Lower leg skin (tissue), 4 donors: Measurements from ENCODE around the gene MACROD1. TPM values are rescaled to one million over a fixed set of nuclear protein-coding genes. Genes with fewer than 3 reads are reported as not detected.

ENCODE experiments used
- DNase-seq, 2 donors: peaks; one replicate each; pipeline ENCODE4 v3.0.0-alpha.2; 2019; ENCODE audit warnings: low spot score in 2 of 2
- H3K4me3 ChIP-seq: fragments of 200-600 bp; sonication (generic); 2 replicates; pipeline ENCODE4 v1.5.1; 2017; ENCODE audit warnings: mild to moderate bottlenecking, low read depth; ENCODE audit not compliant: poor library complexity, severe bottlenecking
- POLR2A ChIP-seq, 2 donors: fragments of 450-650 bp; IDR thresholded peaks; one replicate each; pipeline ENCODE4 v1.6.1; 2016 to 2017; ENCODE audit warnings: antibody characterized with exemption in 2 of 2, mild to moderate bottlenecking in 1 of 2, moderate library complexity in 1 of 2
- WGBS, 2 donors: methylation state at CpG; one replicate each; pipeline ENCODE4 v1.1.5; 2018; 5-methylcytosine and 5-hydroxymethylcytosine counted together
- intact Hi-C: fragments of 100-400 bp; cut with DNase I; formaldehyde crosslinking; loops from one replicate; pipeline ENCODE4 v1.15.0; 2023; ENCODE audit warnings: low total_unique reads
- total RNA-seq, 4 donors: library from RNA; depleted of rRNA; stranded (reverse); fragments of >200 nt; gene quantifications; one replicate each; pipeline ENCODE4 v1.1.0, GENCODE V29; 2016
- TF ChIP-seq, protein P1 (sequence below), 3 donors: fragments of 450-650 bp; IDR thresholded peaks; one replicate each; pipeline ENCODE4 v1.5.1; 2016; ENCODE audit warnings: antibody characterized with exemption in 3 of 3, mild to moderate bottlenecking in 3 of 3, moderate library complexity in 2 of 3

Gene MACROD1
- total RNA-seq, 4 donors from 2014 or later, result 44.8 to 74.8 (median 55.6) TPM

DNA sequence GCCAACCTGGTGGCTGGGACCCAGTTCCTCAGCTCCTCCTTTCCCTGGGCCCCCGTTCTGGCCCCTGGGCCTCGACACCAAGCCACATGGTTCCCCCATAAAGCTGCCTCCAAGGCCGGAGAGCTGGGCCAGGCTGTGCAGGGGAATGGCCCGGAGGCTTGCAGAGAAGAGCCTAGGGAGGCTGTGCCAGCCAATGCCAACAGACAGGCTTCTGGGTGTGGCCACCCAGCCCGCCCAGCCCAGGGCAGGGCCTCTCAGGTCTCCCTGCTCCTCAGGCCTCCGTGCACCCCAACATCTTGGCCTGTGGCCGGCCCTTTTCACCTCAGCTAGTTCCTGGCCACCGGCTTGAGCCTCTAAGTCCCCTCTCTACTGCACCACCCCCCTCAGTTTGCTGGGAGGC is 147.6 kb downstream of the MACROD1 start:
- intact Hi-C loops, result no loop called here
- 59 to 68% methylated on average over 4 to 8 of the region's 8 CpGs for WGBS, 2 donors
- no peak for TF ChIP-seq POLR2A (IDR thresholded peaks at IDR 0.05)
- TF ChIP-seq, protein P1, sequence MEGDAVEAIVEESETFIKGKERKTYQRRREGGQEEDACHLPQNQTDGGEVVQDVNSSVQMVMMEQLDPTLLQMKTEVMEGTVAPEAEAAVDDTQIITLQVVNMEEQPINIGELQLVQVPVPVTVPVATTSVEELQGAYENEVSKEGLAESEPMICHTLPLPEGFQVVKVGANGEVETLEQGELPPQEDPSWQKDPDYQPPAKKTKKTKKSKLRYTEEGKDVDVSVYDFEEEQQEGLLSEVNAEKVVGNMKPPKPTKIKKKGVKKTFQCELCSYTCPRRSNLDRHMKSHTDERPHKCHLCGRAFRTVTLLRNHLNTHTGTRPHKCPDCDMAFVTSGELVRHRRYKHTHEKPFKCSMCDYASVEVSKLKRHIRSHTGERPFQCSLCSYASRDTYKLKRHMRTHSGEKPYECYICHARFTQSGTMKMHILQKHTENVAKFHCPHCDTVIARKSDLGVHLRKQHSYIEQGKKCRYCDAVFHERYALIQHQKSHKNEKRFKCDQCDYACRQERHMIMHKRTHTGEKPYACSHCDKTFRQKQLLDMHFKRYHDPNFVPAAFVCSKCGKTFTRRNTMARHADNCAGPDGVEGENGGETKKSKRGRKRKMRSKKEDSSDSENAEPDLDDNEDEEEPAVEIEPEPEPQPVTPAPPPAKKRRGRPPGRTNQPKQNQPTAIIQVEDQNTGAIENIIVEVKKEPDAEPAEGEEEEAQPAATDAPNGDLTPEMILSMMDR (IDR thresholded peaks at IDR 0.05), result no peak

DNA sequence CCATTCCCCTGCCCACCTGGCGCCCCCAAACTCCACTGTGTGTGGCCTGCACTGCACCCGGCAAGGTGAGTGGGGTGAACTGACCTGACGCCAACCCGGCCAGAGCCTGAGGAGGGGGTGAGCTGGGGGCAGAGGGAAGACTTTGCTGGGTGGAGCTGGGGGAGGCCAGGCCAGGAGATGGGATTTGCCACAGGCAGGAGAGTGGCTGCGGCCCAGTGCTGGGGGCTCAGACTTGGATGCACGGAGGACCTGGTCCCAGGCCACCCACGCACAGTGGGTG is 148.0 kb downstream of the MACROD1 start:
- TF ChIP-seq POLR2A (IDR thresholded peaks at IDR 0.05), result no peak
- TF ChIP-seq, protein P1 (IDR thresholded peaks at IDR 0.05), result no peak
- WGBS, 2 donors, result 71 to 86% methylated on average over 5 to 7 of the region's 7 CpGs
- DNase-seq, result no peak
- intact Hi-C loops, result no loop called here
- no peak overlapping the region for H3K4me3 ChIP-seq

More for the DNA sequence above, 147.6 kb downstream of the MACROD1 start:
- no peak for DNase-seq
- H3K4me3 ChIP-seq, result no peak overlapping the region

- no peak for DNase-seq
- intact Hi-C loops, result no loop called here
- TF ChIP-seq POLR2A (IDR thresholded peaks at IDR 0.05), result no peak
- TF ChIP-seq, protein P1 (IDR thresholded peaks at IDR 0.05), result no peak
- 81 to 89% methylated on average over 30 to 32 of the region's 35 CpGs for WGBS, 2 donors
- no peak overlapping the region for H3K4me3 ChIP-seq
These were observed 149.7 kb downstream of the MACROD1 start for GRCh38 chr11:64015935-64016845.

DNA sequence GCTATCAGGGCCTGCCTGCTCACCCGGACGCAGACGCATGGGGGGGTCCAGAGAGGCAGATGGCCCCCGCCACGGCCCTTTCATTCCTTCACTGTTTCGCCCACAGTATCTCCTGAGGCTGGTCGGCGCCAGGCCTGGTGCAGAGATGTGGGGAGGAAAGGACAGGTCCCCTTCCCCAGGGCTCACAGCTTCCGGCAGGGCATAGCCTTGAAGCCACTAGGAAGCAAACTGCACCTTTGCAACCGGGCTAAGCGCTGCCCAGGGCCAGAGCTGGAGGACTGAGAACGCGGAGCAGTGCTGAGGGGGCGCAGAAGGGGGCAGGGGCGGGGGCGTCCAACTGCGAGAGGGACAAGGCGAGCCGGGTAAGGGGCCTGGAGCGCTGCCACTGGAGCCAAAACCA is 150.4 kb downstream of the MACROD1 start:
- H3K4me3 ChIP-seq, result no peak overlapping the region
- intact Hi-C loops, result no loop called here
- WGBS, 2 donors, result 87 to 89% methylated on average over 20 of the region's 20 CpGs
- TF ChIP-seq POLR2A (IDR thresholded peaks at IDR 0.05), result no peak
- TF ChIP-seq, protein P1 (IDR thresholded peaks at IDR 0.05), result no peak
- no peak for DNase-seq

DNA sequence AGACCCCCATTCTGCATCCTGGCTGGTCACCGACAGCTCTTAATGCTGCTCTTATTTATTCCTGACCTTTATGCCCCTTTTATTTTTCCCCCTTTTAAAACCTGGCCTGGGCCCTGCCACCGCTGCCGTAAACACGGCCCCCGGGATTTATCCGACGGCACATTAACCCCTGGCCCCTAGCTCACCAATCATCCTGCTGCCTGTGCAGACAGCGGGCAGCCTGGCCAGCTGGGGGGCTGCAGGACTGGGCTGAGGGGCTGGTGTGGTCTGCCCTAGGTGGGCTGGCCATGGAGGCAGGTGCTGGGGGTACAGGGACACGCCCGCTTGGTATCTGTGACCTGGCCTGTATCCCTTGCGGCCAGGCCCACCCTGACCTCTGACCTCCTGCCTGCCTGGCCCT is 151.6 kb downstream of the MACROD1 start:
- WGBS, 2 donors, result 92 to 95% methylated on average over 11 of the region's 11 CpGs
- DNase-seq, result no peak
- TF ChIP-seq, protein P1 (IDR thresholded peaks at IDR 0.05), result no peak
- TF ChIP-seq POLR2A (IDR thresholded peaks at IDR 0.05), result no peak
- intact Hi-C loops, result no loop called here
- H3K4me3 ChIP-seq, result no peak overlapping the region
